GM18867 (cell line): ENCODE data around the gene PPDPF.
"Not testable (repeated sequence)": the region's sequence is repeated elsewhere in the genome, so short reads cannot be mapped to it uniquely, and the experiment has no call there.

Source experiments
- ATAC-seq: cut with Tn5 transposase; IDR thresholded peaks from one replicate; pipeline ENCODE4 v1.9.1; 2021; ENCODE audit warnings: mild to moderate bottlenecking, moderate library complexity; ENCODE audit not compliant: unreplicated experiment

Gene PPDPF

DNA sequence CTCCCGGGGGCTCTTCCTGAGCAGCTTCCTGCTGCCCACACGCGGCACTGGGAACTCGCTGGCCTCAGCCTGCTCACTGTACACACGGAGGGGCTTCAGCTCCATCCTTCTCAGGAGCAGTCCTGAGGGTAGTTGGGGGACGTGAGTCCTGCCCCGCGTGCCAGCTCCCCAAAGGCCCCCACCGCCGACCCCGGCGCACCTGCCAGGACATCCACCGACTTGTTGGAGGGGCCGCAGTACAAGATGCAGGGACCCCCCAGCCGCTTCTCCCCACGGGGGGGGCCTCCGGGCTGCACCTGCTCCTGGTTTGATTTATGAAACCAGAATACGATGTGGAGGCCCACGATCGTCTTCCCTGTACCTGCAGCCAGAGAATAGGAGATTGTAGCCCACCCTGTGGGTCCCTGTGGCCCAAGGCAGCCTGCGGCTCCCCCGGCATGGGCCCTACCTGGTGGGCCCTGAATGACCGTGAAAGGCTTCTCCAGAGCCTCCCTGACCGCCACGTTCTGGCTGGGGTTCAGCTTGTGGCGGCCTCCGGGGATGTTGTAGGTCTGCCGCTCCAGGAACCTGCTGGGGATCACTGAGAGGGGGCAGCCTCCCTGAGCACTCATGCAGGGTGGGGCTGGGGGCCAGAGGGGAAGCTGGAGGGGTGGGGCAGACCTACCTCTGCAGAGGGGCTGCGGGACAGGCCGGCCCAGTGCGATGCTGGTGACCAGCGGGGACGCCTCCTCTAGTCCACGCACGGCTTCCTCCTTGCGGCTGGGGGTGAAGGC lies 41.2 kb downstream of the PPDPF start:
- ATAC-seq = no peak

DNA sequence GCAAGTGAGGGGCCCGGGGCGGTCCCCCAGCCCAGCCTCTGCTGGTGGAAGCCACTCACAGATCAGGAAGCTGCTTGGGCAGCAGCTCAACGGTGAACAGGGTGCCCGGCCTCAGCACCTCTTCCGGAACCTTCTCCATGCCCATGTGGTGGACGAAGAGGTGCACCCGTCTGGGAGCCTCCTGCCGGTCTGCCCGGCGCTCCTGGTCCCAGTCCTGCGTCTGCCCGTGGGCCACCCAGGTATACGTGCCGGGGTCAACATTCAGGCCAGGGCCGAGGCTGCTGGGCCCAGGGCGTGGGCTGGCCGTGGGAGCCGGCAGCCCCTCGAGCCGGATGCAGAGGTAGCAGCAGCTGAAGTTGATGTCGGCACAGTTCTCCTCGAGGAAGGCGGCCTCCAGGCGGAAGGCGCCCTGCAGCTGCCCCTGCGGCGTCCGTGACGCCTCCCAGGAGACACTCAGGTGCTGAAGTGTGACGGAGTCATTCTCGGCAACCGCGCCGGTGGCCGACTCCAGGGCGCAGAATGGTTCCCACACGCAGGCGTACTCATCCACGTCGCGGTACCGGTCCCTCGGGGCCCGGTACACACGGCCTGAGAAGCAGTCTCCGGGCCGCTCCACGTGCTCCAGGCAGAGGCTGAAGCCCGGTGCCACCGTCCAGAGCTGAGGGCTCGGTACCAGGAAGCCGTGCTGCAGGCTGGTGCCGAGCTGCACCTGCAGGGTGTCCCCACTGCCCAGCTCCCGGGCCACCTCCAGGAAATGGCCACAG lies 42.1 kb downstream of the PPDPF start:
- ATAC-seq = peak; percentile 33

DNA sequence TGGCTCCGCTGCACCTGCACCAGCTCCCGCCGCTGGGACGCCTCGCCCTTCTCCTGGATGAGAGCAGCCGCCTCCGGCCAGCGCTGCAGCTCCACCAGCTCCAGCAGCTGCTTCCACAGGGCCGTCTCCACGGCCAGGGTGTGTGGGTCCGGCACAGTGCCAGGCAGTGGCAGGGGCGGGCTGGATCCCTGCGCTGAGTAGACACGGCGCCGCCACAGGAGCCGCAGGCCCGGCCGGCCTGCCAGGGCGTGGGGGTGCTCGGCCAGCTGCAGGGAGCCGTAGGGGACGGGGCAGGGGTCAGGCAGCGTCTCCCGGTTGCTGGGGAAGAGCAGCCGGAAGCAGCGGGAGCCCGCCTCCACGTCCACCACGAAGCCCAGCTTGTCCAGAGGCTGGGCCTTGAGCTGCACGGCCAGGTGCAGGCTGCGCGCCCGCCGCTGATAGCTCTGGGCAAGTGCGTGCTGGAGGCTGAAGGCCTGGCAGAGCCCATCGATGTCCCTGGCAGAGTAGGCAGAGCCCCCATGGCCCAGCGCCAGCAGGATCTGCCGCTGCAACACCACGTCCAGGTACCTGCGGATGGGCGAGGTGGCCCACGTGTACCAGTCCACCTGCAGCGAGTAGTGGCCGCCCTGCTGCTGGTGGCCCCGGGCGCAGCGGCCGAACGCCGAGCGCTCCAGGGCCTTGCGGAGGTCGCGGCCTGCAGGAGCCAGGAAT lies 42.8 kb downstream of the PPDPF start:
- no peak for ATAC-seq

DNA sequence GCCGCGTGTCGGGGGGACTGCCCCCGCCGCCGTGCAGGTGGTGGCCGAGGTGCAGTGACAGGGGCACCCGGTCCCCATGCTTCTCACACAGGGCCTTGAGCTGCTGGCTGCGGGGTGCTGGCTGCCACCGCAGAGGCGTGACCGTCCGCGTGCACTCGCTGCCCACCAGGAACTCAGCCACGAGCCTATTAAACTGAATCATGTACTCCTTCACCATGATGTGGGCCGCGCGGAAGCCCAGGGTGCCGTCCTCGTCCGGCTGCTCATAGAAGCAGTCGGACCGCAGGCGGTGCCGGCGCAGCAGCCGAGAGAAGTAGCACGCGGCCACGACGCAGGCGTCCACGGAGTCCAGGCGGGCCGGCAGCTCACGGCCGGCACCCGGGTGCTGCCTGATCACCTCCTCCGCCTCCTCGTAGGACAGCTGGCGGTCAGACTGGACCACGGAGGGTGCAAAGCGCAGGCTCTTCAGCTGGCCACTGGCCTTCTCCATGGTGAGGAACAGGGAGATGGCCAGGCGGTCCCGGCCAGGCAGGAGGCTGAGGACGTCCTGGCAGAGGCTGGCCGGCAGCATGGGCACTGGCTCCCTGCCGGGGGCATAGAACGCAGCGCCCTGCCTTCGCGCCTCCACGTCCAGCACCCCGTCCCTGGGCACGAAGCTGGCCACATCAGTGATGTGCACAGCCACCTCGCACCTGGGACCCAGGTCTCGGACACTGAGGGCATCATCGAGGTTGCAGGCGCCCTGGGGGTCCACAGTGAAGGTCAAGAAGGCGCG lies 43.7 kb downstream of the PPDPF start:
- ATAC-seq = no peak

DNA sequence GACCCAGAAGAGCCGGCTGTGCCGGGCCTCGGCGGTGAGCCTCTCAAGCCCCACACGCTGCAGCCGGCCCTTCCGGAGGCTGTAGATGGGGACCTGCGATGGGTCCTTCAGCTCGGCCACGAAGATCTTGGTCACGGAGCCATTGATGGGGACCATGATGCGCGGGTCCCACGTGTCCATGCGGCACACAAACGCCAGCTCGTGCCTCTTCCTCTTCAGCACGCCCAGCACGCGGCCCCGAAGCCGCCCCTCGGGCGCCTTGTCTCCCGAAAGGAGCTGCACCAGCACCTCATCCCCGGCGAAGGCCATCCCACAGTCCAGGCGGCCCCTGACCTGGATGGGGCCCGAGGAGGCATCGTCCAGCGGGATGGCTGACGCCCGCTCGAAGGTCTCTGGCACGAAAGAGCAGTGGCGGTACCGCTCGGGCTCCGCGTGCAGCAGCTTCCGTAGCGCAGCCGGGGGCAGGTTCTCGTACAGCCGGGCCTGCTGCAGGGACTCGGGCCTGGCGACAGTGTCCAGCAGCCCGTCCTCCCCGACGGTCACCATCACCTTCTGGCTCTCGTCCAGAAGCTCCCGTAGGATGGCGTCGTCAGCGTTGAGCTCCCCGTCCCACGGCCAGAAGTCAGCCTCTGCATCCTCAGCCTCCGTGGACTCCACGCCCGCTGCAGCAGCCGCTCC lies 44.6 kb downstream of the PPDPF start:
- no peak for ATAC-seq

DNA sequence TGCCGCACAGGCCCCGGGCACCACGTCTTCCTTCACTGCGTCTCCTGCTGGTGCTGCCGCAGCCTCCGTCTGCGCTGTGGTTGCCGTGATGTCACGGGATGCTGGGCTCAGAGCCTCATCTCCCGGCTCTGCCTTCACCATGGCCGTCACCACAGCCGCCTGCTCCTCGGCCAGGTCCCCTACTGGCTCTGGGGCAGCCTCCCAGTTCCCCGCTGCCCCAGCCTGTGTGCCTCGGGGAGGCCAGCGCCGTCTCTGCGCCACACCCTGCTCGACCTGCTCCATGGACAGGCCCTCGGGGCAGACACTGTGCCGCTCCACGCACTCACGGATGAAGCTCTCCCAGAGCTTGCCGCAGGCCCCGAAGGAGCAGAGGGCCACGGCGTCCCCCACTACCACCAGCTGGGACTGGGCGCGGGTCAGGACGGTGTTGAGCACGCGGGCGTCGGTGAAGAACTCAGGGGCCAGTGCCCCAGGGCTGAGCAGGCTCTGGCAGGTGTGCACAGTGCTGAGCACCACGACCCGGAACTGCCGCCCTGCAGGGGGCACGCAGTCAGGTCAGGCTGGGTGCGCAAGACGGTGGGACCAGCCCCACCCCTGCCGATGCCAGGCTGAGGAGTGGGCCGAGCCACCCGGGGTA lies 45.3 kb downstream of the PPDPF start:
- no peak for ATAC-seq

DNA sequence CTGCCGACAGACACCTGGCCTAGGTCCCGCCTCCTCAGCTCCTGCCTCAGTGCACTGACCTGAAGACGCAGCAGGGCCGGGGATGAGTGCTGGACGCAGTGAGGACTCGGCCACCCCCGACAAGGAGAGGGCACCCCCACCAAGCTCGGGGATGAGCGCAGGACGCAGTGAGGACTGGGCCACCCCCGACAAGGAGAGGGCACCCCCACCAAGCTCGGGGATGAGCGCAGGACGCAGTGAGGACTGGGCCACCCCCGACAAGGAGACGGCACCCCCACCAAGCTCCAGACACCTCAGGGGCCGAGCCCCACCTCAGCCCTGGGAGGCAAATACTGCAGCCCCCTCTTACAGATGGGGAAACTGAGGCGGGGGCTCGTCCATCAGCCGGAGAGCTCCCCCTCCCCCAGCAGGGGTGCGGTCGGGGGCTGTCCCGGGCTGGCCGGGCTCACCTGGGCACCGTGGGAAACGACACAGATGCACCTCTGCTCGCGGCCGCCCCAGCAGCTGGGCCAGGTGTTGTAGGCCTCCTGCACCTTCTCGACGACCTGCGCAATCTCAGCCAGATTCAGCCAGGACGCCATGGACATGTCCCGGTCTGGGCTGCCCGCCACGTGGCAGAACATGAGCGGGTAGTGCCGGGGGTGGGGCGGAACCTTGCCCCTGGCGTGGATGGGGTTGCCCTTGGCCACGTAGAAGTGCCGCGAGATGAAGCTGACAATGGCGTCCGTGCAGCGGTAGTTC lies 46.0 kb downstream of the PPDPF start:
- no peak for ATAC-seq

DNA sequence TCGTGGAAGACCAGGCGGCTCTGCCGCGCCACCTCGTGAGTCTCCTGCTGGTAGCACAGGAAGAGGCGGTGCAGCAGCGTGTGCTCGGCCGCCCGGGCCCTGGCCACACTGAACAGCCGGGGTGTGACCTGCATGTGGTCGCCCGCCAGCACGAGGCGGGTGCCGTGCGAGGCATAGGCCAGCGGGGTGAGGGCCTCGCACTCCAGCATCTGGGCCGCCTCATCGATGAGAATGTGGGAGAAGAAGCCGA lies 46.5 kb downstream of the PPDPF start:
- no peak for ATAC-seq

DNA sequence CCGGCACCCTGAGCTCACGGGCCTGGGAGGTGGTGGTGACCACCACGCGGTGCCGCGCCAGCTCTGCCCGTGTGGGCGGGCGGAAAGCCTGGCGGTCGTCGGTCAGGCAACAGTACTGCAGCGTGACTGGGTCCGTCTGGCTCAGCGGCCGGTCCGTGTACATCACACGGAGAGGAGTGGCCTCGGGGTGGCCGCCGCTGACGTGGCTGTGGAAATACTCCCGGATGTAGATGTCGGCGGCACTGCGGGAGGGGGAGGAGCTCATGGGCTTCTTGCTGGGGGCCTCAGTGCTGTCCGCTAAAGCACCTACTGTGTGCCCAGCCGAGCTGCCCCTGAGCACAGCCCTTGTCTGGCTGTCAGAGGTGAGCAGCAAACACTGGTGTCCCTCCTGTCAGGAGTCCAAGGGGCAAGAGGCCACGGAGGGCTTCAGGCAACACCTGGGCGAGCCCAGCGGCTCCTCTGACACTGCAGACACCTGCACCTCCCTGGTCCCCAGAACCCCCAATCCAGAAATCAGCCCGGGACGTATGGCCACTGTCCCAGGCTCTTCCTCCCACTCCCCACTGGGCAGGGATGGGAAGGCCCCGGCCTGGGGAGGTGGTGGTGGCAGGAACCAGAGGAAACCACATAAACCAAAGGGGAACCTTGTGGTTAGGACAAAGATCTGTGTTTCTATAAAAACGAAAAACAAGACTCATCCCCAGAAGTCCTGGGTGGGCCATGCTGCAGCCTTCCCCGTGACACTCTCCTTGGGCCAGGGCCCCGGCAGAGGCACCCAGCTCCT lies 47.0 kb downstream of the PPDPF start:
- no peak for ATAC-seq

DNA sequence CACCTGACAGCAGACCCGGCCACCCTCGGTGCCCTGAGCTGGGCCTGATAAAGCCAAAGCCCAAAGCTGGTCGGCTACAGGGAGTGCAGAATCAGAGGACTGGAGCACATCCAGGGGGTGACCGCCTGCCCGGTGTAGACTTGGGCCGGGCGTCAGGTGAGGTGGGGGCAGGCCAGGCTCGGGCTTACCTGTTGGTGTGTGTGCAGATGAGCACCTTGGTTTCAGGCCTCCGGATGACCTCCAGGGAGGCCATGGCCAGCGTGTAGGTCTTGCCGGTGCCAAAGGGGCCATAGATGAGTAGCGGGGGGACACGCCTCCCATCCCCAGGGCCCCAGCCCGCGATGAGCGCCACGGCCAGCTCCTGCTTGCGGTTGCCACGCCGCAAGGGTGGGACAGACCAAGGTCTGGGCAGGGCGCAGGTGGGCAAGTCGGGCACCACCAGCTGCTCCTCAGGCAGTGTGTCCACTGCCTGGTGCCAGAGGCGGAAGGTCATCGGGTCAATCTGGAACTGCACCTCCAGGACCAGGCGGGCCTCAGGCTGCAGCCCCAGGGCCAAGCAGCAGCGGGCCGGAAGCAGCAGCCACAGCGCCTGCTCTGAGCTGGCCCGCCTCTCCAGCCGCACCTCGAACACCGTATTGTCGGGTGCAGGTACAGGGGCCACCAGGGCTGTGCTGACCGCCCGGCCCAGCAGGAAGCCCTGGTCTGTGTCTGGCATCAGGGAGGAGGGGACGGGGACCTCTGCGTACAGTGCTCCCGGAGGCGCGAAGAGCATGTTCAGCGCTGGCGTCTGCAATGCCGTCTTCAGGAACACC lies 47.8 kb downstream of the PPDPF start:
- ATAC-seq = no peak

DNA sequence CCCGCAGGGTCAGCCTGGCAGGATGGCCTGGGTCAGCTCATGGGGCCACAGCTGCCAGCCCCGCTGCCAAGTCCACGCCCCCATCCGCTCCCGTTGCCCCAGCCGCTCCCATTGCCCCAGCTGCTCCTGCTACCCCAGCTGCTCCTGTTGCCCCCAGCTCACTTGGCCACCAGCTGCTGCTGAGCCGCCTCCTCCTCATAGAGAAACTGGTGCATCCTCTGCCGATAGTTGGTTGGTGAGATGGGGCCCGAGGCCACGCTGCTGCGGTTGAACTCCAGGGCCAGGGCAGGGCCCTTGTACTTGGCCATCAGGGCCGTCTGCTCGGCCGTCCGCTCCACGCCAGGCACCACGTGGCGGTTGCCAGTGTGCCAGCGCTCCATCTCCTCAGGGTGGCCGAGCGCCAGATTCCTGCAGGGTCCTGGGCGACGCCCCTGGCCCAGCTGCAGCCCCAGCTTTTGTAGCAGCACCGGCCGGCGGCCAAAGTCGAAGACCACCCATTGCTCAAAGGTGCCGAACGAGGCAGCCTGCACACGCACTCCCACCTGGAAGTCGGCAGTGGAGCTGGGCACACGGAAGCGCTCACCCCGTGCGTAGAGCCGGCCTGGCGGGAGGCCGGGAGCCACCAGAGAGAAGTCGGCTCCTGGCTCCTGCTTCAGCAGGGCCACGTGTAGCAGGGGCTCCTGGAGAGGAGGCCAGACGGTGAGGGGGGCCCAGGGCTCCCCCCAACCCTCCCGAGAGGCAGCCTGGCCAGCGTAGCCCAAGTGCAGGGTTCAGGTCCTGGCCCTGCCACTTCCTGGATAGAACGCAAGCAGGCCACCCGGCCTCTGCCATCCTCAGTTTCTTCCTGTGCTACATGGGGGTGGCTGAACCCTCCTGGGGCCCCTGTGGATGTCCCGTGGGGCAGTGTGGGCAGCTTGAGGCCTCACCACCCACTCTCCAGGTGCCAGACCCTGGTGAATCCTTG lies 48.7 kb downstream of the PPDPF start:
- ATAC-seq = no peak

DNA sequence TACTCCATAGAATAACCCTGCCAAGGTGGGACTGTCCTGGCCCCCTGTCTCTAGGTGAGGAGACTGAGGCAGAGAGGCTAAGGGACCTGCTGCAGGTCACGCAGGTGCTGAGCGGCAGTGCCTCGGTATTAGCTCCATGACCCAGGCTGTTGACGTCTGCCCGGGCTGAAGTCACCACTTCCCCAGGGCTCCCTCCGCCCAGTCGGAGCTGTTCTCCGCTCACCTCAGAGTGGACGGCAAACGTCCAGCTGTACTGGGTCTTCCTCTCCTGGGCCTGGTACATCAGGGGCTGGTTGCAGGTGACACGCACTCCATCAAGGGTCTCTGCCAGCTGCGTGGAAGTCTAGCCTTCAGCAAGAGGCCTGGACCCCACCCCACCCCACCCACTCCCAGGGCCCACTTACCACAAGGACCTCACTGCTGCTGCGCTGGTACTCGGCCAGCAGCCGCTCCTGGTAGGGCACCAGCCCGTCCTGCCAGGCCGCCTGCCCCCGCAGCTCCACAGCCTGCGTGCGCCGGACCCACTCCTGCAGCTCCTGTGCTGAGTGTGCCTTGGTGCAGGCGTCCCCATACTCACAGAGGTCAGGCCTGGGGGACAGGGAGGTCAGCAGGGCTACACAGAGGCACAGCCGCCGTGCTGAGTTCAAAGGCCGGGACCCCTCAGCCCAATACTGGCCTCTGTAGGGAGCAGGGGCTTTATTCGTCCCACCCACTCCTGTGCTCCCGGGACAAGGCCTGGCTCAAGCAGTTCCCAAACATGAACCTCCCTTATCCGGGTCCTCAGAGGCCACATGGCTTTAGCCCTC lies 49.9 kb downstream of the PPDPF start:
- no peak for ATAC-seq

DNA sequence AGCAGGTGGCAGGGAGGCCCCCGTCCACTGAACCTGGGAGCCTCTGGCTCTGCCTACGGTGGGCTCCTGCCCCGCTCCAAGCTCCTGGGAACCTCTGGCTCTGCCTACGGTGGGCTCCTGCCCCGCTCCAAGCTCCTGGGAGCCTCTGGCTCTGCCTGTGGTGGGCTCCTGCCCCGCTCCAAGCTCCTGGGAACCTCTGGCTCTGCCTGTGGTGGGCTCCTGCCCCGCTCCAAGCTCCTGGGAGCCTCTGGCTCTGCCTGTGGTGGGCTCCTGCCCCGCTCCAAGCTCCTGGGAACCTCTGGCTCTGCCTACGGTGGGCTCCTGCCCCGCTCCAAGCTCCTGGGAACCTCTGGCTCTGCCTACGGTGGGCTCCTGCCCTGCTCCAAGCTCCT lies 50.5 kb downstream of the PPDPF start:
- not testable (repeated sequence) for ATAC-seq
